Left renal cortex interstitium (tissue), 4 donors: ENCODE measurements around the gene CHCHD10. TPM values are rescaled to one million over a fixed set of nuclear protein-coding genes. Genes with fewer than 3 reads are reported as not detected.

Experiments
- DNase-seq, 4 donors: peaks; one replicate each; pipeline ENCODE4 v3.0.0-alpha.2; 2013; ENCODE audit warnings: low read depth in 4 of 4, low spot score in 2 of 4, missing footprints in 1 of 4
- polyA plus RNA-seq, 4 donors: library from polyadenylated mRNA; unstranded; fragments of 120-200 nt; gene quantifications; one replicate each; pipeline ENCODE4 v1.2.1, GENCODE V29; 2013; ENCODE audit not compliant: insufficient read length in 4 of 4

Gene CHCHD10
- polyA plus RNA-seq = 100 to 1,000 TPM in 1 of 4 donors, 10 to 100 TPM in 3; 67.4 to 132 (median 86.9) TPM

DNA sequence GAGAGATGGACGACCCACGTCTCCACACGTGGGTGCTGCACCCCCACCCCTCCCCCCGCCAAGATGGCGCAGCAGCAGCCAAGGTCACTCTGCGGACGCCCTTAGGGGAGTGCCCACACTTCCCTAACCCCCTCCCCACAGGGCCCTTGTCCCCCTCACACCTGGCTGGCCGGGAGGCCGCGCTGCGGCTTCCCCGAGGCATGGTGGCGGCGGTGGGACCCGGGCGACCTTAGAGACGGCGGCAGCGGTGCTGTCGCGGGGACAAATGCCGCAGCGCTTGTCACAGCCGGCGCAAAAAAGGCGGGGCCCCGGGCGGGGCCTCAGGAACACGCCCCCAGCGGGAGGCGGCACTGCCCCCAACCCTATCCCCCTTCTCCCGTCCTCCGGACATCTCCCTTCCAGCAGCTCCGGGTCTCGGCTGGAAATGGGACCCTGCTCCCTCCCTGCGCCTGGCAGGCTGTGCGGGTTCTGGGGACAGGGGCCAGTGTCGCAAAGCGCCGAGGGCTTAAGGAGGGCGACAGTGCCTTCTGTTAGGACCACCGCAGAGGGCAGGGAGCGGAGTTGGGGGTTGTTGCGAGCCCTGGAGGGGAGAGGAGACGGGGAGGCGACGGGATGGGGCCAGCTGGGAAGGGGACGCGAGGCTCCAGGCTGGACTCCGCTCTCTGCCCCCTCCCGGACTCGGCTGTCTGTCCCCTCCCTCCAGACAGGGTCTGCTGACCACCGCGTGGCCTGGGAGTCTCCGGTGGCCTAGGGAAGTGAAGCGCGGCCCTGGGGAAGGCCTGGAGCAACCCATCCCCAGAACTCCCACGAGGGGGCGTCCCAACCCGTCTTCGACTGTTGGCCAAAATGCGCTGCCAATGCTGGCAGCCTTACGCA is at the start of gene CHCHD10:
Gene CHCHD10 (minus strand): TSS at position 300 of the 876 bp plus-strand sequence. CDS start 98 bp downstream, at position 202.
- DNase-seq = peak in 2 of 4 donors; percentile 81 to 82

DNA sequence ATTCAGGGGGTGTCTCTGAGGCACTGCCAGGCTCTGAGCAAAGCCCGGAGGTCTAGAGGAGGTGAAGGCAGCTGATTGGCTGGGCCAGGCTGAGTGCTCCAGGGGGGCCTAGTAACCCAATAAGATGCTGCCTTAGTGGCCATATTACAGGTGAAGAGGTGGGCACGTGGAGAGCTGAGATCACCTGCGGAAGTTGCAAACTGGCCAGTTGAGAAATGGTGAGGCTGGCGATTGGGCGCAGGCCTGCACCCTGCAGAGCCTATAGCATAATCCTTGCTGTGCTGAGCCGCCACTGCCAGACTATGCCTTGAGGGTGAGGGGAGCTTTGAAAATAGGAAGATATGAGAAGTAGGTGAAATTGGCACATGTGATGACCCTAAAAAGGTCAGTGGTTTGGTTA is 49.4 kb upstream of the CHCHD10 start:
- DNase-seq = no peak

DNA sequence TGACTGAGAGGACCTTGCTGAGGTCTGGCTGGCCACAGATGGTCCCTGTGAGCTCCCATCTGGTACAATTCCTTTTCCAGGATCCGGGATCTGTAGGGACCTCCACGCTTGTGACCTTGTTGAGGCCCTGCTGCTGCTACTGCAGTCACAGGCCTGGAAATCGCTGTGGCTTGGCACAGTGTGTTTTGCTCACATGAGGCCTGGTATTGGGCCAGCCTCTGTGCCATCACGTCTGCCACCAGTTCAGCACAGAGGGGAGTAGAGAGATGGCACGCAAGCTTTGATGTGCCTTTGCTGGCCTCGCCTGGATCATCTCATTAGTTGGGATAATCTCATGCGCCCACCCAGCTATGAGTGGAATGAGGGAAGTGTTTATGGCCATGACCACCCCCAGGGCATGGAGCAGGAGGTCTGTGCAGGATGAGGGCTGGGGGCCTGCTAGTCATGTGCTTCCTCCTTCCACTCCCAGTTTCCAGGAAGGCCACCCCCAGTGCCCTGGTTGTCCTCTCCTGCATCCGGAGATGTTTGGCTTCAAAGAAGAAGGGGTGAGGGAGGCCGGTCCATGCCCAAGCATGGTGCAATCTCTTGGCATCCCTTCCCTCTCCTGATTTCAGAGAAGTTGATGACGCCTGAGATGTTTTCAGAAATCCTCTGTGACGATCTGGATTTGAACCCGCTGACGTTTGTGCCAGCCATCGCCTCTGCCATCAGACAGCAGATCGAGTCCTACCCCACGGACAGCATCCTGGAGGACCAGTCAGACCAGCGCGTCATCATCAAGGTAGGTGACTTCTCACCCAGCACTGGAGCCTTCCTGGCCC is 48.6 kb upstream of the CHCHD10 start:
- no peak for DNase-seq

DNA sequence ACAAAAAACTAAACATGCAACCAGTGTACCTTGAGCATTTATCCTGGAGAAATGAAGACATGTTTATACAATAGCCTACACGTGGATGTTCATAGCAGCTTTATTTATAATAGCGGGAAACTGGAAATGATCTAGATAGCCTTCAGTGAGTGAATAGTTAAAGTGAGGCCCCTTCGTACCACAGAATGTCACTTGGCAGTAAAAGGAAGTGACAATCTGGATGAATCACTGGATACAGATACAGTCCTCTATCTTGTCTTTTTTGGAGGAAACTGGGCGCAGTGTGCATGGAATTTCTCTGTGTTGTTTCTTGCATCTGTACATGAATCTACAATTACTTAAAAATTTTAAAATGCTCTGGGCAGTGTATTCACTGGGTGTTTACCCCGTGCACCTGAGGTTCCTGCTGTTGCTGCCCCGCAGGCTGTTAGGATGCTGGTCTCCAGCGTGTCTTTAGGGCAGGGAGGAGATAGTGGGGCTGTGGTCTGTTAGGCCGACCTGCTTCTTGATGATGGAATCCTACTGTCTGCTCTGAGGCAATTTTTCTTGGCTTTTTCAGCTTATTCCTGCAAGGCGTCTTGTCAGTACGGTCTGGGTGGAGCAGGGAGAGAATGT is 47.9 kb upstream of the CHCHD10 start:
- DNase-seq = no peak

DNA sequence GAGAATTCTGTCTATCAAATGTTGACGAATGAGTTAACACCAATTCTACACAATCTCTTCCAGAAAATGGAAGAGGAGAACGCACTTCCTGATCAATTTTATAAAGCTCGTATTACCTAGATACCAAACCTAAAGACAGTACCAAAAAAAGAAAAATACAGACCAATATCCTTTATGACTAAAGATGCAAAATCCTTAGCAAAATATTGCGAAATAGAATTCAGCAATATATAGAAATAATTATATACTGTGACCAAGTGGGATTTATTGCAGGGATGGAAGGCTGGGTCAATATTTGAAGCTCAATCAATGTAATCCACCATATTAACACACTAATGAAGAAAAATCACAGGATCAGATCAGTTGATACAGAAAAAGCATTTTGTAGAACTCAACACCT is 44.6 kb upstream of the CHCHD10 start:
- no peak for DNase-seq

DNA sequence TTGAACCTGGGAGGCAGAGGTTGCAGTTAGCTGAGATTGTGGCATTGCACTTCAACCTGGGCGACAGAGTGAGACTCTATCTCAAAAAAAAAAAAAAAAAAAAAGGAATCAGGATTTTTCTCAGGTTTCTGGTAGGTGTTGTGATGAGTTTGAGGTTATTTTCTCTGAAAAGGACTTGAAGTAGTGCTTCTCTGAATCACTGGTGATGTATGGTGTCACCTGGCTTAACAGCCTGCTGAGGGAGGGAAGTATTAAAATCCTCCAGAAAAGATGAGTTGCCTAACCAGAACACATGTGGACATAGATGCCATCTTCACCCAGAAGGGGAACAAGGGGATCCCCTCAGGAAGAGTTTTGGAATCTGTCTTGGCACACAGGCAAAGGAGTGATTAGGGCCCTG is 39.1 kb upstream of the CHCHD10 start:
- DNase-seq = no peak

DNA sequence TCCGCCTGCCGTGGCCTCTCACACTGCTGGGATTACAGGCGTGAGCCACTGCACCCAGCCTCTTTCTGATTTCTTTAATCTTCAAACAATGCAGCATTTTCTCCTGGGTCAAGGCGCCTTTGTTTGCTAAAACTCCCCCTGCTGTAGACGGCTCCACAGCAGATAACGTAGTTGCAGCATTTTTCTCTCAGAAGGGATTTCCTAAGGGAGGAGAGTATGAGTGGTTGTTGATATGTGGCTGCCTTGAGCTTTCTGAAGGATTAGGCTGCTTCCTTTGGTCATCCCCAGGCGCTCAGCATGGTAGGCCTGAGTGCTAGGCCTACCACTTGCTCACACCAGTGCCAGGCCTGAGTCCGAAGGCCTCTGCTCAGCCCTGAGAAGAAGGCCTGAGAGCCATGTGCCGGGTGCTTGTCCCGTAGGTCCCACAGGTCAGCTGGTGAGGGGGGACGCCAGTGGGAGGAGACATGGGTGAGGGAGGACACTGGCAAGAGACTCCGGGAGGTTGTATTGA is 37.1 kb upstream of the CHCHD10 start:
- no peak for DNase-seq

DNA sequence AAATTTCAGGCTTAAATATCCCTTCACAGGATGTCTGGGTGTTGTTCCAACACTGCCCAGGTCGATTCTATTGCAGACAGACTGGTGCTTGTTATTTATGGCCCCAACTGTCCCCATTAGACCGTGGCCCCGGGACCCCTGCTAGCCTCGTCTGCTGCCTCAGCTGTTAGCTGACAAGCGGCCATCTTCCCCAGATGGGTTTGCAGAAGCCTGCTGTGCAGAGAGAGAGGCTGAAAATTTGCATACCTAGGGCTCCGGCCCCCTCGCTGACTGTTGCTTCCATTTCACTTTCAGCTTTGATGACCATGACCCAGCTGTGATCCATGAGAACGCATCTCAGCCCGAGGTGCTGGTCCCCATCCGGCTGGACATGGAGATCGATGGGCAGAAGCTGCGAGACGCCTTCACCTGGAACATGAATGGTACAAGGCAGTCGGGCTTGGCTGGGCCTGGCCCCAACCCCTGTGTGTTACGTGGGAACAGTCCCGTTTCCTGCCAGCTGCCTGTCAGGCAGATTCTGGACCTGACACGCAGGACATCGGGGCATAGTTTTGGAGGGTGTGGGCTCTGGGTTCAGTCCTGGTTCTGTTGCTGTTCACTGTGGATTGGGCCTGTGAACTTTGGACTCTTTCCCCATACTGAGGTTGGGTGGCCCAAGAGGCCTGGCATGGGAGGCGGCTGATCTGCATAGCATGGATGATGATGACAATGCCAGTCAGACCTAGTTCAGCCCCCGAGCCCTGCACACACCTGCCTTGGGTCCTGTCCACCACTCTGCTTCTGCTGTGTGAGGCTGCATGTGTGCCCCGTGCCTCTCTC is 35.4 kb upstream of the CHCHD10 start:
- no peak for DNase-seq

DNA sequence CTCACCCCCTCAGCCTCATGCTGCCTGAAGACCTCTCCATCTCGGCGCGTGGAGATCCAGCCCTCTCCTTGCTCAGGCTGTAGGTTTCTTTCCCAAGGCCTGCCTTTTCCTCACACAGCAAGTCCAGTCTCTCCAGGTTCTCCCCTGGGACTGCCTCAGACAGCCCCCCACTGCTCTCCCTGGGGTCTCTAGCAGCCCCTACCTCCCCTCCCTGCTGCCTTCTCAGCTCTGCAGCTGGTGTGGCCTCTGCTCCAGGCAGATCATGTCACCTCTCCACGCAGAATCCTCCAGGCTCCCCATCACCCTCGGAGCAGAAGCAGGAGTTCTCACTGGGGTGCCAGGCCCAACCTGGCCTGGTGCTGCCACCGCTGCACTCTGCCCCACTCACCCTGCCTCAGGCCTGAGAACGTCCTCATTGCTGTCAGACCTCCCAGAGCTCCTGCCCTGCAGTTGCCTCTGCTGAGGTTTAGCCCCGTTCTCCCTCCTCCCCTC is 34.2 kb upstream of the CHCHD10 start:
- DNase-seq = no peak

DNA sequence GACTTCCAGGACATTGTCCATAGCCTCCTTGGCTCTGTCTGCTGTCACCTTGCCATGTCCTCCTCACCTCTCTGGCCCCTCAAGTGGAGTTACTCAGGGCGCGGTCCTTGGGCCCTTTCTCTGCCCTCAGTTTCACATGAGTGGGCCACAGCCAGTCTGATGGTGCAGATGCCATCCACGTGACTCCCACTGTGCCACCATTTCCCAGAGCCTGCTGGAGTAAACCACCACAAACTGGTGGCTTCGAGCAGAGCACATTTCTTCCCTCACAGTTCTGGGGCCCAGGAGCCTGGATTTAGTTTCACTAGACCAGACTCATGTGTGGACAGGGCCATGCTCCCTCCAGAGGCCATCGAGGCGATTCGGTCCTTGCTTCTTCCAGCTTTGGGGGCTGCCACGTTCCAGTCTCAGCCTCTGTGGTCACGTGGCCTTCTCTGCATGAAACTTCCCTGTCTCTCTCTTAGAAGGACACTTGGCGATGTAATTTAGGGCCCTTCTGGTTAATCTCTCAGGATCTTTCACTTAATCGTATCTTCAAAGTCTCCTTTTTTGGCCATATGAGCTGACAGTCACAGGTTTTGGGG is 33.6 kb upstream of the CHCHD10 start:
- no peak for DNase-seq

DNA sequence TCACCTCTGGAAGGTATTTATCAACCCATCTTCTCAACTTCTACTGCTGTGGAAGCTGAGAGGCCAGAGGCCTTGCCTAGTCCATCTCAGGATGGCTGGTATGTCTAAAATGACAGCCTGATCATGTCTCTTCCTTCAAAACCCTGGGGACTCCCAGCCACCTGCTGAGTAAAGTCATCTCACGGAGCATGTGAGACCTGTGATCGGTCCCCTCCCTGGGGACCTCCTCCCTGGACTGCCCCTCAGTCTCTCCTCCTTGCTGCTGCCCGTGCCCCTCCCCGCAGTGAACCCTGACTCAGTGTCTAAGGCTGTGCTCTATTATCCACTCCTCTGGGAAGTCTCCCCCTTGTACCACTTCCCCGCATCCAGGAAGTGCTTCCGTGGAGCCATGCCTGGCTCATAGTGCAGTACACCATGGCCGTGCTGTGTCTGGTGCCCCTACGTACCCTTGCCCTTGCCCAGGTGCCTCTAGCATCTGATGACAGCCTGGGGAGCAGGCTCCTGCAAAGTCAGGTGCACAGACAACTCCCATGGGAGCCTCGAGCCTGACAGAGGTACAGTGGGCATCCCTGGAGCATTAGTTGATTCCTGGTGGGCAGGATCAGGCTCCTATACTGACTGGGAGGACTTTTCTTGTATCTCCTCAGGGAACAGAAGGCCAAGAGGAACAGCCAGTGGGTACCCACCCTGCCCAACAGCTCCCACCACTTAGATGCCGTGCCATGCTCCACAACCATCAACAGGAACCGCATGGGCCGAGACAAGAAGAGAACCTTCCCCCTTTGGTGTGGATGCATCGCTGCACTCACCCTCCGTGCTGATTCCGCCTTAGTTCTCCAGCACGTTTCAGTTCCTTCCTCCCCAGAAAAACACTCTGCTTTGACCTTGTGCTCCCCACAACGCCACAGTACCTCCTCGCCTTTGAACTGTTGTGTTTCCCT is 32.8 kb upstream of the CHCHD10 start:
- DNase-seq = no peak

DNA sequence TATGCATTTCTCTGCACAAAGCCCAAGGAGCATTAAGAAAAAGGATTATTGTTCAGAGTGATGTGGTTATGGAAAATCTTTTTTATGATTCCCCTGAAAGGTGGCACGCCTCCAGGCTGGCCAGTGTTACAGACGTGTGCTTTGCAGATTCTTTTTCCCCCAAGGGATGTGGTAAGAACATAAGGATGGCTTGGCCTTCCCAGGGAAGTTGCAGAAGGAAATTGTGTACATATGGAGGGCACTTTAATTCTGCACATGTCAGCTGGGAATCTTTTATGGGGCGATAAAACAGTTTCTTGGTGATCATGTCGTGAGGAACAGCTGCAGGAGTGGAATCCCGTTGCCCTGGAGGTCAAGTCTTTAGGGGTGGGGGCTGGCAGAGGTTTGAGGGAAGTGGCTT is 28.7 kb upstream of the CHCHD10 start:
- no peak for DNase-seq

DNA sequence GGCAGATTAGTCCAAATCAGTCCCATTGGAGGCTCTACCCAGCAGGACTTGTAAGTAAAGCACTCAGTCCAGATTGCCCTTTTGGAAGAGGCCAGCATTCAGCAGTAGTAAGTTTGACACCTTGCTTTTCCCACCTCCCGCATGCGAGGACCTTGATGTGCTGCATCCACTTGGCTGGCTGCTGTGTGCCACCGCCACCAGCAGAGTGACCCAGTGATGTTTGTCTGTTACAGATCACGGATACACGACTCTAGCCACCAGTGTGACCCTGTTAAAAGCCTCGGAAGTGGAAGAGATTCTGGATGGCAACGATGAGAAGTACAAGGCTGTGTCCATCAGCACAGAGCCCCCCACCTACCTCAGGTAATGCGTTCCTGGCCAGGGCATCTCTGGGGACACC is 25.6 kb upstream of the CHCHD10 start:
- DNase-seq = no peak

DNA sequence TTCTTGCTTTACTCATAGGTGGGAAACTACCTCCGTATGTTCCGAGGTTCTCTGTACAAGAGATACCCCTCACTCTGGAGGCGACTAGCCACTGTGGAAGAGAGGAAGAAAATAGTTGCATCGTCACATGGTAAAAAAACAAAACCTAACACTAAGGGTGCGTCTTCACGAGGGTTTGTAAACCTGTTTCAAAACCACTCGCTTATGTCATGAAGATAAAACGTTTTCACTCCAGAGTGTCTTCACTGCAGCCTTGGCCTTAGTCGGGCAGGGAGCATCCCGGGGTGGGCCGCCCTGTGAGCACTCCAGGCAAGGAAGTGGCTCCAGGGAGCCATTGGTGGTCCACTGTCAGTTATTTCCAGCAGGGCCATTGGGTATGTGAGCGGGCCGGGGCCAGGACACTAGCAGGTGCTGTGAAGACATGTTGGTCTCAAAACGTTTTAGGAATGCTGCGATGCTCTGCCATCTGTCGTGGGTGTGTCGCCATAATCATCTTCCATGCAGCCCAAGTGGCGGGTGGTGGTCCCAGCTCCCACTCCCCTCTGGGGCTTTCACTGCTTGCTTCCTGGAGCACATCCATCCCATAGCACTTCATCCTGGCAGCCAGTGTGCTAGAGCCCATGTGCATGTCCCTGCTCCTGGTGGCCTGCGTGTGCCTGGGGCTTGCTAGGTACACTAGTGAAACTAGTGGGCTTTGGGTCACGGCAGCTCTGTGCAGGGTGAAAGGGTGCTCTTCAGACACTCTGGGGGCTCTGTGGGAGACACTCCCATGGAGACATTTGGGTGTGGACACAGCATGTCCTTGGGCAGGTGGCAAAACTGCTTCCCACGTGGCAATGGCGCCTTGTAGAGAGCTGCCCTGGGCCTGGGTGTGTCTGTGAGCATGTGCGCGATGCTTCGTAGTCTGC is 24.2 kb upstream of the CHCHD10 start:
- DNase-seq = no peak

DNA sequence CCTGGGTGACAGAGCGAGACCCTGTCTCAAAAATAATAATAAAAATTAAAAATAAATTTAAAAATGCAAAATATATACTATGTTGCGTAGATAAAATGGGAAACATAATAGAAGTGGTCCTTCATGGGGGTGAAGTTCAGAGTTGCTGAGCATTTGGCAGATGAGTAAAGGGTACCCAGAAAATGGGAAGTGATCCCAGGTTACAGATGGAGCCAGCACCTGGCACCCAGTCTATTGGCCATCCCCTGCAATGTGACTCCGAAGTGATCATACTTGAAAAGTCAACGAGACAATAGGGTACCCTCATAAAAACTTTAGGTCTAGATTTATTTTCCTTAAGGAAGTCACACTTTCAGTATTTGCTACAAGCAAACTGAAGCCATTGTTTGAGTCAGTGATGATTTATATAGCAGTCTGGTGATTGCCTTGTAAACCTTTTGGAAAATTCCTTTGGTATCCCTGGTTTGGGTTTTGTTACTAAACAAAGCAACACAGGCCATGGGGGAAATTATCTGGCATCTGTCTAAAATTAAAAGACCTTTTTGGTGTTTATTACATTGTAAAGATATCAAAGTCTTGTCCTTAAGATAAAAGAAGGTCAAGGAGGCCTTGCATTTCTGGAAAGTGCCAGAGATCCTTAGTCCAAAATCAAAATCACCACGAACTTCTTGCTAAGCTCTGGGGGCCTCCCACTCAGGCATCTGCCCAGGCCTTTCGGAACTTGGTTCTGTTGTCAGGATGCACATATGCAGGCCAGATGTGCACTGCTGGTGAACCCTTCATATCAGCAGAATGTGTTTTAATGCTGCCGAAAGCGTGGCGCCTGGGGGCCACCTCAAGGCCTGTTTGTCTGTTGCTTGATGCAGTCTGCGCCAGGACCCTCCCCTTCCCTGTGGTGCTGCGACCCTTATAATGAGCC is 23.3 kb upstream of the CHCHD10 start:
- DNase-seq = no peak

DNA sequence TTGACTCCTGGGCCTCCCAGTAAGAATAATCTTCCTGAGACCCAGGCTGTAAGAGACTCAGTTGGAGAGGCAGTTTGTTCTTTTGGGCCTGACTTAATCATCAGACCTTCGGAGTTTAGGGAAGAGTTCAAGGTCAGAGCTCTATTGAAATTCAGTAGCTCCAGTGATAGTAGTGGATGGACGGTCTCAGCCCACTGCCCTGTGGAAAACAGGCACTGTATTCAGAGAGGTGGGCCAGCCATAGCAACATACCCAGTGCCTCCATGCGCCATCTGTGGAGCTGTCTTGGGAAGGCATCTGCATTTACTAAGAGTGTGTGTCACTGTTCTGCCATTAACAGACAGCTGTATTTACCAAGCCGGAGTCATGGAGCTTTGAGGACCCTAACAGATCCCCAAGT is 21.9 kb upstream of the CHCHD10 start:
- no peak for DNase-seq
